Measurements from ENCODE around the gene CXCL17.

CXCL17 gene

DNA sequence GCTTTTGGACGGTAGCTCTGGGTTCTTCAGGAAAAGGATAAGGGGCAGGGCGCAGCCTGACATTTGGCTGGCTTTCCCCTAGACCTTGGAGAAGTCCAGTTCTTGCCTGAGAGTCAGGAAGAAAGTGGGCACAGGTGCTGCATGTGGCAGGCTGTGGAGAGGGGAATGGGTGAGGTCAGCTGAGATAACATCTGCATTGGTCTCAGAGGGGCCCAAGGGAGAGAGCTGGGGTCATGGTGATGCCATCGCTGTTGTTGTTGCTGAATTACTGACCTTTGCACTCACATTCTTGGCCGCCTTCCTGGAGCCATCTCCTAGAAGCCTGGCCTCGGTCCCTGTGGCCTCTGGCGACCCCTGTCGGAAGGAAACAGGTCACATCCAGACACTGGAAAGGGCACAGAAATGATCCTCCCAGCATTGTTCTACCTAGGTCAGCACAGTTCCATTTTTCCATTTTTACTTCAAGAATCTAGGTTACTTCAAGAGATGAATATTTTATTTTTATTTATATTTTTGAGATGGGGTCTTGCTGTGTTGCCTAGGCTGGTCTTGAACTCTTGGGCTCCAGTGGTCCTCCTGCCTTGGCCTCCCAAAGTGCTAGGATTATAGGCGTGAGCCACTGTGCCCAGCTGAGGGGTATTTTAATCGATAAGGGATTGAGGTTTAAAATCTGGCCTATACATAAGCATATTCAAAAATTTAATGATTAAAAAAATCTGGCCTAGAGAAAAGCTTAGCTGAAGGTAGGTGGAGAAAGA lies 9.1 kb downstream of the CXCL17 start:
- Mint-ChIP-seq H3K4me1 (peaks cover 10% of the 10 kb centered on the region), H3K27ac (peak overlapping the region in 2 of 3 experiments; percentile 57 to 59), H3K4me3 (no peak overlapping the region), H3K27me3 (ENCODE audit: low read depth) (no peaks in the 10 kb centered on the region), H3K36me3 (ENCODE audit: low read depth) (no peaks in the 10 kb centered on the region), H3K9me3 (no peaks in the 10 kb centered on the region)
- TF ChIP-seq CTCF (IDR thresholded peaks at IDR 0.05; ENCODE audit: unreplicated experiment in 3 of 3): peak; percentile 52 to 73 (median 54)

- H3K4me3 Mint-ChIP-seq: no peak overlapping the region
- TF ChIP-seq CTCF (IDR thresholded peaks at IDR 0.05; ENCODE audit: unreplicated experiment in 3 of 3): no peak
- no peak overlapping the region for H3K27ac Mint-ChIP-seq
- peaks cover 24% of the 10 kb centered on the region for H3K4me1 Mint-ChIP-seq
- no peaks in the 10 kb centered on the region for H3K36me3 Mint-ChIP-seq (ENCODE audit: low read depth)
- no peaks in the 10 kb centered on the region for H3K27me3 Mint-ChIP-seq (ENCODE audit: low read depth)
- no peaks in the 10 kb centered on the region for H3K9me3 Mint-ChIP-seq
Observed at GRCh38 chr19:42431486-42431885, 11.3 kb downstream of the CXCL17 start.

DNA sequence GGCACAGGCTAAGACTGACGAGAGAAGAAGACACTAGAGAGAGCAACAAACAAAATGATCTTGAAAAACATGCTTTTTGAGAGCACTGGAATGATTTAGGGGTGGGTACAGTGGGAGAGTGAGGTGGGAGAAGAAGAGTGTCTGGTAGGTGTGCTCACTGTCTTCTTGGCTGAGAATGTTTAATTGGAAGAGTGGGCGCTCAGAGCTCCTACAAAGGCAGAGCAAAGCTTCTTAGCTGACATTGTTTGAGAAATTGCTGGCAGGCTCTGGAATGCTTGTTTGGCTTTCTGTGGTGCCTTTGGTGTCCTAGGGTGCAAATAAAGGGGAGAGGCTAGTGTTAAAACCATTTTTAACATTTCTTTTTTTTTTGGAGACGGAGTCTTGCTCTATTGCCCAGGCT lies 14.1 kb downstream of the CXCL17 start:
- peaks cover 25% of the 10 kb centered on the region for H3K4me1 Mint-ChIP-seq
- H3K4me3 Mint-ChIP-seq: no peak overlapping the region
- no peak overlapping the region for H3K27ac Mint-ChIP-seq
- no peaks in the 10 kb centered on the region for H3K27me3 Mint-ChIP-seq (ENCODE audit: low read depth)
- no peak for TF ChIP-seq CTCF (IDR thresholded peaks at IDR 0.05; ENCODE audit: unreplicated experiment in 3 of 3)
- H3K9me3 Mint-ChIP-seq: no peaks in the 10 kb centered on the region
- H3K36me3 Mint-ChIP-seq (ENCODE audit: low read depth): no peaks in the 10 kb centered on the region

DNA sequence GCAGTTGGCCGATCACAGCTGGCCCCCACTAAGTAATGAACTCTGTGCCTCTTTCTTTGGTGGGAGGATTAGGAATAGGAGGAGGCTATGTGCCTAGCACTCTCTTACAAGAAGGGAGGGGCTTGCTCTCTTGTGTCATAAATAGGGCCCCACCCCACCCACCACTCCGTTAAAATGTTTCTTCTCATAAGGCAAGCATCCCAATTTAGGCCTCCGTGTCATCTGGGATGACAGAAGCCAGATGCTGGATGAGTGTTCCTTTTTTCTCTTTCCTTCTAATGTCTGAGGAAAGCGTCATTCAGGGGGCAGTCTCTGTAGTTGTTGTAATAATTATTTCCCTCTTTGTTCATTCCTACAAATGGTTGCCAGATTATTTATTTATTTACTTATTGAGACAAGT lies 15.4 kb downstream of the CXCL17 start, which contains the start of gene LIPE:
Gene LIPE, minus strand, starts transcription at position 76 of the 400 bp plus-strand sequence. CDS start 239 bp downstream, outside the sequence.
- H3K9me3 Mint-ChIP-seq: no peaks in the 10 kb centered on the region
- peaks cover 28% of the 10 kb centered on the region for H3K4me1 Mint-ChIP-seq
- peak within 1 kb of the TSS; percentile 10 to 53 (median 40) for H3K4me3 Mint-ChIP-seq
- H3K27me3 Mint-ChIP-seq (ENCODE audit: low read depth): no peaks in the 10 kb centered on the region
- H3K27ac Mint-ChIP-seq: peak within 1 kb of the TSS; percentile 36 to 69 (median 66)
- no peaks in the 10 kb centered on the region for H3K36me3 Mint-ChIP-seq (ENCODE audit: low read depth)
- TF ChIP-seq CTCF (IDR thresholded peaks at IDR 0.05; ENCODE audit: unreplicated experiment in 3 of 3): no peak

DNA sequence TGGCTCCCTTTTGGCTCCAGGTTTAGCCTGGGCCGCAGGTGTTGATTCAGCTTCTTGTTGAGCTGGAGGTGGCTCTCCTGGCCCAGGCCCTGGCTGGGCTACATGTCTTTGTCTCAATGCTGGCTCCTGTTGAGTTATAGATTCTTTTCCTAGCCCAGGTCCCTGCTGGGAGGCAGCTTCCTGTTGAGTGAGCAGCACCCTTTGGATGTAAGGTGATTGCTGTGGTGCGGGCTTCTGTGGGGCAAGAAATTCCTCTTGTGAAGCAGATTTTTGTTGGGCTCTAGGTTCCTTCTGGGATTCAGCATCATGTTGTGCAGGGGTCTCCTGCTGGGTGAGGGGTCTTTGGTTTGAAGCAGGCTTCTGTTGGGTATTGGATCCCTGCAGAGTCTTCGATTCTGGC lies 16.1 kb downstream of the CXCL17 start:
- Mint-ChIP-seq H3K9me3 (no peaks in the 10 kb centered on the region), H3K27ac (peak overlapping the region in 1 of 3 experiments; percentile 66), H3K27me3 (ENCODE audit: low read depth) (no peaks in the 10 kb centered on the region), H3K36me3 (ENCODE audit: low read depth) (no peaks in the 10 kb centered on the region), H3K4me3 (no peak overlapping the region), H3K4me1 (peaks cover 33% of the 10 kb centered on the region)
- TF ChIP-seq CTCF (IDR thresholded peaks at IDR 0.05; ENCODE audit: unreplicated experiment in 3 of 3): no peak

- TF ChIP-seq CTCF (IDR thresholded peaks at IDR 0.05; ENCODE audit: unreplicated experiment in 3 of 3): peak; percentile 7 to 19 (median 10)
- H3K27ac Mint-ChIP-seq: peak overlapping the region in 1 of 3 experiments; percentile 84
- peaks cover 39% of the 10 kb centered on the region for H3K4me1 Mint-ChIP-seq
- H3K4me3 Mint-ChIP-seq: peak overlapping the region; percentile 90 to 96 (median 92)
- no peaks in the 10 kb centered on the region for H3K27me3 Mint-ChIP-seq (ENCODE audit: low read depth)
- H3K9me3 Mint-ChIP-seq: no peaks in the 10 kb centered on the region
- H3K36me3 Mint-ChIP-seq (ENCODE audit: low read depth): no peaks in the 10 kb centered on the region
Observed at GRCh38 chr19:42424712-42425131, 18.0 kb downstream of the CXCL17 start.

Data from nephron (organoid).